Central memory CD8-positive, alpha-beta T cell (primary cell): ENCODE measurements around the gene DLX1.
"Not testable (repeated sequence)": the region's sequence is repeated elsewhere in the genome, so short reads cannot be mapped to it uniquely, and the experiment has no call there.

Source experiments
- ATAC-seq: fragments of 150-1000 bp; cut with Tn5 transposase; replicated peaks from 2 replicates; pipeline ENCODE4 v1.10.0; 2022; ENCODE audit warnings: mild to moderate bottlenecking, moderate FRiP score, moderate number of reproducible peaks; ENCODE audit not compliant: poor library complexity, severe bottlenecking; ENCODE audit errors: extremely low read depth
- DNase-seq, 2 donors: peaks; one replicate each; pipeline ENCODE4 v3.0.0; 2021; ENCODE audit warnings: low spot score in 2 of 2
- H3K27ac Mint-ChIP-seq: one replicate; pipeline ENCODE4 v1.8.0; 2022; ENCODE audit warnings: low read depth, mild to moderate bottlenecking, moderate library complexity, mixed read lengths
- H3K27me3 Mint-ChIP-seq: one replicate; pipeline ENCODE4 v1.8.0; 2022; ENCODE audit warnings: mixed read lengths
- H3K36me3 Mint-ChIP-seq: one replicate; pipeline ENCODE4 v1.8.0; 2022; ENCODE audit warnings: mild to moderate bottlenecking, moderate library complexity, mixed read lengths; ENCODE audit not compliant: insufficient read depth
- H3K4me1 Mint-ChIP-seq: one replicate; pipeline ENCODE4 v1.8.0; 2022; ENCODE audit warnings: mixed read lengths
- H3K4me3 Mint-ChIP-seq: one replicate; pipeline ENCODE4 v1.8.0; 2022; ENCODE audit warnings: mild to moderate bottlenecking, moderate library complexity, mixed read lengths
- H3K9me3 Mint-ChIP-seq: one replicate; pipeline ENCODE4 v1.8.0; 2022; ENCODE audit warnings: mixed read lengths

The DLX1 gene

GRCh38 chr2:172109256-172109987 is 24.1 kb downstream of the DLX1 start:
- ATAC-seq: no peak
- H3K36me3 Mint-ChIP-seq: peaks cover 10% of the 10 kb centered on the region
- H3K4me3 Mint-ChIP-seq: no peak overlapping the region
- peaks cover 24% of the 10 kb centered on the region for H3K4me1 Mint-ChIP-seq
- H3K9me3 Mint-ChIP-seq: no peaks in the 10 kb centered on the region
- no peak for DNase-seq
- H3K27ac Mint-ChIP-seq: no peak overlapping the region
- peaks cover 71% of the 10 kb centered on the region for H3K27me3 Mint-ChIP-seq

GRCh38 chr2:172109988-172110811 is 24.9 kb downstream of the DLX1 start:
- Mint-ChIP-seq H3K9me3 (no peaks in the 10 kb centered on the region), H3K4me1 (peaks cover 22% of the 10 kb centered on the region), H3K36me3 (peaks cover 10% of the 10 kb centered on the region), H3K27ac (no peak overlapping the region), H3K27me3 (peaks cover 71% of the 10 kb centered on the region), H3K4me3 (no peak overlapping the region)
- DNase-seq: no peak
- no peak for ATAC-seq

- DNase-seq: no peak
- peaks cover 53% of the 10 kb centered on the region for H3K27me3 Mint-ChIP-seq
Measured at GRCh38 chr2:172113617-172114016, 28.3 kb downstream of the DLX1 start.

GRCh38 chr2:172114176-172114575 is 28.9 kb downstream of the DLX1 start:
- H3K27me3 Mint-ChIP-seq: peaks cover 53% of the 10 kb centered on the region
- not testable (repeated sequence) for ATAC-seq, H3K9me3 Mint-ChIP-seq, DNase-seq, H3K4me1 Mint-ChIP-seq, H3K27ac Mint-ChIP-seq, H3K4me3 Mint-ChIP-seq, H3K36me3 Mint-ChIP-seq

More at GRCh38 chr2:172113617-172114016, 28.3 kb downstream of the DLX1 start:
- Mint-ChIP-seq H3K27ac (no peak overlapping the region), H3K4me1 (no peaks in the 10 kb centered on the region), H3K36me3 (no peaks in the 10 kb centered on the region), H3K4me3 (no peak overlapping the region), H3K9me3 (no peaks in the 10 kb centered on the region)
- ATAC-seq: no peak

GRCh38 chr2:172114579-172114978 is 29.3 kb downstream of the DLX1 start:
- Mint-ChIP-seq H3K4me3 (no peak overlapping the region), H3K4me1 (no peaks in the 10 kb centered on the region), H3K9me3 (no peaks in the 10 kb centered on the region), H3K27ac (no peak overlapping the region), H3K27me3 (peaks cover 53% of the 10 kb centered on the region), H3K36me3 (no peaks in the 10 kb centered on the region)
- no peak for DNase-seq
- no peak for ATAC-seq

- no peak overlapping the region for H3K4me3 Mint-ChIP-seq
- DNase-seq: no peak
- no peak overlapping the region for H3K27ac Mint-ChIP-seq
- no peaks in the 10 kb centered on the region for H3K9me3 Mint-ChIP-seq
- no peaks in the 10 kb centered on the region for H3K36me3 Mint-ChIP-seq
- no peak for ATAC-seq
- H3K27me3 Mint-ChIP-seq: peaks cover 49% of the 10 kb centered on the region
- H3K4me1 Mint-ChIP-seq: no peaks in the 10 kb centered on the region
Measured at GRCh38 chr2:172116107-172116506, 30.8 kb downstream of the DLX1 start.

- Mint-ChIP-seq H3K4me3 (no peak overlapping the region), H3K4me1 (no peaks in the 10 kb centered on the region), H3K9me3 (no peaks in the 10 kb centered on the region), H3K27me3 (peaks cover 40% of the 10 kb centered on the region), H3K36me3 (no peaks in the 10 kb centered on the region), H3K27ac (no peak overlapping the region)
- no peak for ATAC-seq
- no peak for DNase-seq
Measured at GRCh38 chr2:172119089-172119488, 33.8 kb downstream of the DLX1 start.

- Mint-ChIP-seq H3K27ac (no peak overlapping the region), H3K4me3 (no peak overlapping the region), H3K27me3 (peaks cover 30% of the 10 kb centered on the region), H3K9me3 (no peaks in the 10 kb centered on the region), H3K4me1 (no peaks in the 10 kb centered on the region), H3K36me3 (no peaks in the 10 kb centered on the region)
- DNase-seq: no peak
- no peak for ATAC-seq
Measured at GRCh38 chr2:172120118-172120517, 34.8 kb downstream of the DLX1 start.

- no peak for DNase-seq
- H3K36me3 Mint-ChIP-seq: no peaks in the 10 kb centered on the region
- H3K27me3 Mint-ChIP-seq: peaks cover 28% of the 10 kb centered on the region
- no peaks in the 10 kb centered on the region for H3K9me3 Mint-ChIP-seq
- H3K4me3 Mint-ChIP-seq: no peak overlapping the region
- H3K27ac Mint-ChIP-seq: no peak overlapping the region
- no peak for ATAC-seq
- no peaks in the 10 kb centered on the region for H3K4me1 Mint-ChIP-seq
Measured at GRCh38 chr2:172128484-172128883, 43.2 kb downstream of the DLX1 start.

- Mint-ChIP-seq H3K9me3 (no peaks in the 10 kb centered on the region), H3K36me3 (no peaks in the 10 kb centered on the region), H3K27ac (no peak overlapping the region), H3K4me1 (no peaks in the 10 kb centered on the region), H3K27me3 (peaks cover 28% of the 10 kb centered on the region), H3K4me3 (no peak overlapping the region)
- ATAC-seq (no peak), DNase-seq (no peak)
Measured at GRCh38 chr2:172129404-172129803, 44.1 kb downstream of the DLX1 start.

GRCh38 chr2:172131713-172132555 is 46.6 kb downstream of the DLX1 start:
- no peaks in the 10 kb centered on the region for H3K9me3 Mint-ChIP-seq
- ATAC-seq (no peak), DNase-seq (no peak)
- H3K36me3 Mint-ChIP-seq: no peaks in the 10 kb centered on the region
- H3K4me1 Mint-ChIP-seq: no peaks in the 10 kb centered on the region
- H3K4me3 Mint-ChIP-seq: no peak overlapping the region
- H3K27ac Mint-ChIP-seq: no peak overlapping the region
- H3K27me3 Mint-ChIP-seq: peaks cover 50% of the 10 kb centered on the region

- Mint-ChIP-seq H3K9me3 (no peaks in the 10 kb centered on the region), H3K27me3 (peaks cover 65% of the 10 kb centered on the region), H3K4me3 (no peak overlapping the region), H3K36me3 (no peaks in the 10 kb centered on the region), H3K27ac (no peak overlapping the region), H3K4me1 (no peaks in the 10 kb centered on the region)
- no peak for DNase-seq
- ATAC-seq: no peak
Measured at GRCh38 chr2:172134270-172134669, 49.0 kb downstream of the DLX1 start.
